Measurements from ENCODE around the gene GABRB1. TPM values are rescaled to one million over a fixed set of nuclear protein-coding genes. Genes with fewer than 3 reads are reported as not detected.

The GABRB1 gene
- total RNA-seq, 3 donors from 2014 or later, result 2.5 TPM; not detected in 2

GRCh38 chr4:47010347-47010911, 20.9 kb upstream of the GABRB1 start:
- no peak for DNase-seq (ENCODE audit: low spot score in 2 of 2)
- peak overlapping the region in 1 of 3 donors; percentile 6 for H3K4me3 ChIP-seq

GRCh38 chr4:47010912-47011446, 20.4 kb upstream of the GABRB1 start:
- Histone ChIP-seq H3K9me3 (peaks cover 0 to 6% of the 10 kb centered on the region in 2 donors), H3K4me1 (no peaks in the 10 kb centered on the region), H3K27me3 (no peaks in the 10 kb centered on the region), H3K27ac (no peak overlapping the region), H3K4me3 (peak overlapping the region in 1 of 3 donors; percentile 6), H3K36me3 (no peaks in the 10 kb centered on the region)
- DNase-seq (ENCODE audit: low spot score in 2 of 2), result no peak
- TF ChIP-seq POLR2AphosphoS5 (IDR thresholded peaks at IDR 0.05) (no peak), CTCF (IDR thresholded peaks at IDR 0.05) (no peak), POLR2A (IDR thresholded peaks at IDR 0.05) (no peak)
- intact Hi-C loops (cut with DNase I; ENCODE audit: low total_unique reads), result no loop called here

More at GRCh38 chr4:47010347-47010911, 20.9 kb upstream of the GABRB1 start:
- Histone ChIP-seq H3K9me3 (peaks cover 0 to 6% of the 10 kb centered on the region in 2 donors), H3K36me3 (no peaks in the 10 kb centered on the region), H3K4me1 (no peaks in the 10 kb centered on the region), H3K27me3 (no peaks in the 10 kb centered on the region), H3K27ac (no peak overlapping the region)
- intact Hi-C loops (cut with DNase I; ENCODE audit: low total_unique reads), result no loop called here
- TF ChIP-seq POLR2AphosphoS5 (IDR thresholded peaks at IDR 0.05) (no peak), POLR2A (IDR thresholded peaks at IDR 0.05) (no peak), CTCF (IDR thresholded peaks at IDR 0.05) (no peak)

GRCh38 chr4:47012676-47013075, 18.7 kb upstream of the GABRB1 start:
- intact Hi-C loops (cut with DNase I; ENCODE audit: low total_unique reads), result no loop called here
- Histone ChIP-seq H3K27me3 (no peaks in the 10 kb centered on the region), H3K4me1 (no peaks in the 10 kb centered on the region), H3K36me3 (no peaks in the 10 kb centered on the region), H3K9me3 (peaks cover 0 to 6% of the 10 kb centered on the region in 2 donors), H3K27ac (no peak overlapping the region), H3K4me3 (no peak overlapping the region)
- DNase-seq (ENCODE audit: low spot score in 2 of 2), result no peak
- no peak for TF ChIP-seq POLR2AphosphoS5 (IDR thresholded peaks at IDR 0.05)
- no peak for TF ChIP-seq CTCF (IDR thresholded peaks at IDR 0.05)
- no peak for TF ChIP-seq POLR2A (IDR thresholded peaks at IDR 0.05)

GRCh38 chr4:47013373-47013772, 18.0 kb upstream of the GABRB1 start:
- intact Hi-C loops (cut with DNase I; ENCODE audit: low total_unique reads), result no loop called here
- DNase-seq (ENCODE audit: low spot score in 2 of 2), result no peak
- no peaks in the 10 kb centered on the region for H3K4me1 ChIP-seq
- H3K27me3 ChIP-seq, result no peaks in the 10 kb centered on the region
- TF ChIP-seq CTCF (IDR thresholded peaks at IDR 0.05), result no peak
- TF ChIP-seq POLR2A (IDR thresholded peaks at IDR 0.05), result no peak
- TF ChIP-seq POLR2AphosphoS5 (IDR thresholded peaks at IDR 0.05), result no peak
- peaks cover 0 to 6% of the 10 kb centered on the region in 2 donors for H3K9me3 ChIP-seq
- H3K4me3 ChIP-seq, result no peak overlapping the region
- H3K27ac ChIP-seq, result no peak overlapping the region
- H3K36me3 ChIP-seq, result no peaks in the 10 kb centered on the region

- DNase-seq (ENCODE audit: low spot score in 2 of 2), result no peak
- Histone ChIP-seq H3K4me1 (no peaks in the 10 kb centered on the region), H3K4me3 (no peak overlapping the region), H3K27ac (no peak overlapping the region), H3K36me3 (no peaks in the 10 kb centered on the region), H3K27me3 (no peaks in the 10 kb centered on the region), H3K9me3 (no peaks in the 10 kb centered on the region)
- intact Hi-C loops (cut with DNase I; ENCODE audit: low total_unique reads), result loop anchor here (2.0 kb wide), 1 partner anchor 18 kb away; no protein-coding TSS in a partner anchor
- no peak for TF ChIP-seq POLR2A (IDR thresholded peaks at IDR 0.05)
- no peak for TF ChIP-seq CTCF (IDR thresholded peaks at IDR 0.05)
- no peak for TF ChIP-seq POLR2AphosphoS5 (IDR thresholded peaks at IDR 0.05)
Measured at GRCh38 chr4:47017081-47017480, 14.3 kb upstream of the GABRB1 start.
